ENCODE data around the gene GATB. TPM values are rescaled to one million over a fixed set of nuclear protein-coding genes. Genes with fewer than 3 reads are reported as not detected.

Gene GATB
- total and polyA plus RNA-seq, 2 experiments from 2014 or later = 17.7 to 18.9 TPM

DNA sequence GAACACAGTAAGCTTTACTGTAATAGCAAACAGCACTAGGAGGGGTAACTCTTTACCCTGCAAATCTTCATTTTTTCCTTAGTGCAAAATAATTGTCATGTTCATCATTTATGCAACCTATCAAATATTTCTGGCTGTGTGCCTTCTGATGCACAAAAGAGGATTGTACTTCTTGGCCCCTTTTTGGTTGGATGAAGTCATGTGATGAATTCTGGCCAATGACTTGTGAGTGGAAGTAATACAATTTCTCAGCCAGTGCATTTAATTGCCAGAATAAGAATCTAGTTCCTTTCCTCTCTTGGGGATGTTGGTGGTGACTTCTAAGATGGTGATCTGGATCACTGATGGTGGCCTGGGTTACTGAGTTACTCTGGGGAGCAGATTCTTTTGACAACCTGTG lies 37.0 kb upstream of the GATB start (continued):
- TF ChIP-seq, protein P1, sequence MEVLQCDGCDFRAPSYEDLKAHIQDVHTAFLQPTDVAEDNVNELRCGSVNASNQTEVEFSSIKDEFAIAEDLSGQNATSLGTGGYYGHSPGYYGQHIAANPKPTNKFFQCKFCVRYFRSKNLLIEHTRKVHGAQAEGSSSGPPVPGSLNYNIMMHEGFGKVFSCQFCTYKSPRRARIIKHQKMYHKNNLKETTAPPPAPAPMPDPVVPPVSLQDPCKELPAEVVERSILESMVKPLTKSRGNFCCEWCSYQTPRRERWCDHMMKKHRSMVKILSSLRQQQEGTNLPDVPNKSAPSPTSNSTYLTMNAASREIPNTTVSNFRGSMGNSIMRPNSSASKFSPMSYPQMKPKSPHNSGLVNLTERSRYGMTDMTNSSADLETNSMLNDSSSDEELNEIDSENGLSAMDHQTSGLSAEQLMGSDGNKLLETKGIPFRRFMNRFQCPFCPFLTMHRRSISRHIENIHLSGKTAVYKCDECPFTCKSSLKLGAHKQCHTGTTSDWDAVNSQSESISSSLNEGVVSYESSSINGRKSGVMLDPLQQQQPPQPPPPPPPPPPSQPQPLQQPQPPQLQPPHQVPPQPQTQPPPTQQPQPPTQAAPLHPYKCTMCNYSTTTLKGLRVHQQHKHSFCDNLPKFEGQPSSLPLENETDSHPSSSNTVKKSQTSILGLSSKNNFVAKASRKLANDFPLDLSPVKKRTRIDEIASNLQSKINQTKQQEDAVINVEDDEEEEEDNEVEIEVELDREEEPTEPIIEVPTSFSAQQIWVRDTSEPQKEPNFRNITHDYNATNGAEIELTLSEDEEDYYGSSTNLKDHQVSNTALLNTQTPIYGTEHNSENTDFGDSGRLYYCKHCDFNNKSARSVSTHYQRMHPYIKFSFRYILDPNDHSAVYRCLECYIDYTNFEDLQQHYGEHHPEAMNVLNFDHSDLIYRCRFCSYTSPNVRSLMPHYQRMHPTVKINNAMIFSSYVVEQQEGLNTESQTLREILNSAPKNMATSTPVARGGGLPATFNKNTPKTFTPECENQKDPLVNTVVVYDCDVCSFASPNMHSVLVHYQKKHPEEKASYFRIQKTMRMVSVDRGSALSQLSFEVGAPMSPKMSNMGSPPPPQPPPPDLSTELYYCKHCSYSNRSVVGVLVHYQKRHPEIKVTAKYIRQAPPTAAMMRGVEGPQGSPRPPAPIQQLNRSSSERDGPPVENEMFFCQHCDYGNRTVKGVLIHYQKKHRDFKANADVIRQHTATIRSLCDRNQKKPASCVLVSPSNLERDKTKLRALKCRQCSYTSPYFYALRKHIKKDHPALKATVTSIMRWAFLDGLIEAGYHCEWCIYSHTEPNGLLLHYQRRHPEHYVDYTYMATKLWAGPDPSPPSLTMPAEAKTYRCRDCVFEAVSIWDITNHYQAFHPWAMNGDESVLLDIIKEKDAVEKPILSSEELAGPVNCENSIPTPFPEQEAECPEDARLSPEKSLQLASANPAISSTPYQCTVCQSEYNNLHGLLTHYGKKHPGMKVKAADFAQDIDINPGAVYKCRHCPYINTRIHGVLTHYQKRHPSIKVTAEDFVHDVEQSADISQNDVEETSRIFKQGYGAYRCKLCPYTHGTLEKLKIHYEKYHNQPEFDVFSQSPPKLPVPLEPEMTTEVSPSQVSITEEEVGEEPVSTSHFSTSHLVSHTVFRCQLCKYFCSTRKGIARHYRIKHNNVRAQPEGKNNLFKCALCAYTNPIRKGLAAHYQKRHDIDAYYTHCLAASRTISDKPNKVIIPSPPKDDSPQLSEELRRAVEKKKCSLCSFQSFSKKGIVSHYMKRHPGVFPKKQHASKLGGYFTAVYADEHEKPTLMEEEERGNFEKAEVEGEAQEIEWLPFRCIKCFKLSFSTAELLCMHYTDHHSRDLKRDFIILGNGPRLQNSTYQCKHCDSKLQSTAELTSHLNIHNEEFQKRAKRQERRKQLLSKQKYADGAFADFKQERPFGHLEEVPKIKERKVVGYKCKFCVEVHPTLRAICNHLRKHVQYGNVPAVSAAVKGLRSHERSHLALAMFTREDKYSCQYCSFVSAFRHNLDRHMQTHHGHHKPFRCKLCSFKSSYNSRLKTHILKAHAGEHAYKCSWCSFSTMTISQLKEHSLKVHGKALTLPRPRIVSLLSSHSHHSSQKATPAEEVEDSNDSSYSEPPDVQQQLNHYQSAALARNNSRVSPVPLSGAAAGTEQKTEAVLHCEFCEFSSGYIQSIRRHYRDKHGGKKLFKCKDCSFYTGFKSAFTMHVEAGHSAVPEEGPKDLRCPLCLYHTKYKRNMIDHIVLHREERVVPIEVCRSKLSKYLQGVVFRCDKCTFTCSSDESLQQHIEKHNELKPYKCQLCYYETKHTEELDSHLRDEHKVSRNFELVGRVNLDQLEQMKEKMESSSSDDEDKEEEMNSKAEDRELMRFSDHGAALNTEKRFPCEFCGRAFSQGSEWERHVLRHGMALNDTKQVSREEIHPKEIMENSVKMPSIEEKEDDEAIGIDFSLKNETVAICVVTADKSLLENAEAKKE (CRISPR knock-in tag; IDR thresholded peaks at IDR 0.05) = no peak
- TF ChIP-seq EZH2phosphoT487 (IDR thresholded peaks at IDR 0.05; ENCODE audit: unreplicated experiment) = no peak

DNA sequence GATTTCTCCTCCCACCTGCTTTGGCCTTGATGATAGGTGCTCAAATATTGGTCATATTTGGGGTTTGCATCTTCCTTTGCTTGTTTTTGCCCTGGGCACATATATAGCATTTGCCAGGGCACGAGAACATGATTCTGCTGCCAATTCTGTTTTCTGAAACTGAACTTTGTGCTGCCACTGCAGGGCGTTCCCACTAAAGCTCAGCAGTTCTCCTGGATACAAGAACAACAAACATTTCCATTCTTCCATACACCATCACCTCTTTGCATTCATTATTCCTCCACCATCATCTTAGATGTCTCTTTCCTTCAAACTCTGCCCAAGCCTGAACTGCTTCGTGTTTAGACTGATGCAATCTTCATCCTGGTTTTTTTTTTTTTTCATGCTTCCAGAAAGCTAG lies 36.3 kb upstream of the GATB start:
- Histone ChIP-seq H3K79me2 (replicated peaks; ENCODE audit: insufficient read depth) (no peaks in the 10 kb centered on the region), H2AFZ (no peak overlapping the region), H3K4me1 (ENCODE audit: insufficient read depth) (peaks cover 6% of the 10 kb centered on the region), H3K36me3 (ENCODE audit: insufficient read depth) (no peaks in the 10 kb centered on the region; the same call in 1 of the 2 replicates), H3K4me3 (no peak overlapping the region), H3K27ac (ENCODE audit: low read depth) (no peak overlapping the region), H3K27me3 (ENCODE audit: insufficient read depth) (no peaks in the 10 kb centered on the region), H3K4me2 (no peak overlapping the region), H3K9me2 (ENCODE audit: insufficient read depth) (peaks cover 15% of the 10 kb centered on the region; the same call in 1 of the 2 replicates), H3F3A (replicated peaks; ENCODE audit: low read depth) (no peaks in the 10 kb centered on the region), H4K20me1 (replicated peaks; ENCODE audit: insufficient read depth) (no peaks in the 10 kb centered on the region)
- H3K4me1 Mint-ChIP-seq = peaks cover 5% of the 10 kb centered on the region; the same call in 2 of the 3 replicates
- H3K4me3 Mint-ChIP-seq = no peak overlapping the region
- no peak for DNase-seq (ENCODE audit: low spot score)
- ATAC-seq = no peak
- no peaks in the 10 kb centered on the region for H3K36me3 Mint-ChIP-seq (ENCODE audit: low read depth)
- no peak overlapping the region for H3K27ac Mint-ChIP-seq
- no peaks in the 10 kb centered on the region for H3K9me3 Mint-ChIP-seq
- H3K27me3 Mint-ChIP-seq (ENCODE audit: insufficient read depth, low read depth, poor library complexity) = peaks cover 3% of the 10 kb centered on the region
- TF ChIP-seq, protein P2, sequence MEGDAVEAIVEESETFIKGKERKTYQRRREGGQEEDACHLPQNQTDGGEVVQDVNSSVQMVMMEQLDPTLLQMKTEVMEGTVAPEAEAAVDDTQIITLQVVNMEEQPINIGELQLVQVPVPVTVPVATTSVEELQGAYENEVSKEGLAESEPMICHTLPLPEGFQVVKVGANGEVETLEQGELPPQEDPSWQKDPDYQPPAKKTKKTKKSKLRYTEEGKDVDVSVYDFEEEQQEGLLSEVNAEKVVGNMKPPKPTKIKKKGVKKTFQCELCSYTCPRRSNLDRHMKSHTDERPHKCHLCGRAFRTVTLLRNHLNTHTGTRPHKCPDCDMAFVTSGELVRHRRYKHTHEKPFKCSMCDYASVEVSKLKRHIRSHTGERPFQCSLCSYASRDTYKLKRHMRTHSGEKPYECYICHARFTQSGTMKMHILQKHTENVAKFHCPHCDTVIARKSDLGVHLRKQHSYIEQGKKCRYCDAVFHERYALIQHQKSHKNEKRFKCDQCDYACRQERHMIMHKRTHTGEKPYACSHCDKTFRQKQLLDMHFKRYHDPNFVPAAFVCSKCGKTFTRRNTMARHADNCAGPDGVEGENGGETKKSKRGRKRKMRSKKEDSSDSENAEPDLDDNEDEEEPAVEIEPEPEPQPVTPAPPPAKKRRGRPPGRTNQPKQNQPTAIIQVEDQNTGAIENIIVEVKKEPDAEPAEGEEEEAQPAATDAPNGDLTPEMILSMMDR (conservative IDR thresholded peaks at IDR 0.05; ENCODE audit: low read depth in 2 of 2) = no peak
- TF ChIP-seq NANOG (IDR thresholded peaks at IDR 0.05; ENCODE audit: borderline replicate concordance) (no peak), ZNF331 (CRISPR knock-in tag; IDR thresholded peaks at IDR 0.05; ENCODE audit: low read depth) (no peak), EZH2 (IDR thresholded peaks at IDR 0.05; ENCODE audit: low read depth, unreplicated experiment) (no peak), CREB1 (CRISPR knock-in tag; IDR thresholded peaks at IDR 0.05; ENCODE audit: low read depth) (no peak), STAT1 (IDR thresholded peaks at IDR 0.05; ENCODE audit: unreplicated experiment) (no peak)
- TF ChIP-seq, protein P3, sequence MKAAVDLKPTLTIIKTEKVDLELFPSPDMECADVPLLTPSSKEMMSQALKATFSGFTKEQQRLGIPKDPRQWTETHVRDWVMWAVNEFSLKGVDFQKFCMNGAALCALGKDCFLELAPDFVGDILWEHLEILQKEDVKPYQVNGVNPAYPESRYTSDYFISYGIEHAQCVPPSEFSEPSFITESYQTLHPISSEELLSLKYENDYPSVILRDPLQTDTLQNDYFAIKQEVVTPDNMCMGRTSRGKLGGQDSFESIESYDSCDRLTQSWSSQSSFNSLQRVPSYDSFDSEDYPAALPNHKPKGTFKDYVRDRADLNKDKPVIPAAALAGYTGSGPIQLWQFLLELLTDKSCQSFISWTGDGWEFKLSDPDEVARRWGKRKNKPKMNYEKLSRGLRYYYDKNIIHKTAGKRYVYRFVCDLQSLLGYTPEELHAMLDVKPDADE (IDR thresholded peaks at IDR 0.05) = no peak
